ENCODE measurements around the gene LRP5.

LRP5 gene

DNA sequence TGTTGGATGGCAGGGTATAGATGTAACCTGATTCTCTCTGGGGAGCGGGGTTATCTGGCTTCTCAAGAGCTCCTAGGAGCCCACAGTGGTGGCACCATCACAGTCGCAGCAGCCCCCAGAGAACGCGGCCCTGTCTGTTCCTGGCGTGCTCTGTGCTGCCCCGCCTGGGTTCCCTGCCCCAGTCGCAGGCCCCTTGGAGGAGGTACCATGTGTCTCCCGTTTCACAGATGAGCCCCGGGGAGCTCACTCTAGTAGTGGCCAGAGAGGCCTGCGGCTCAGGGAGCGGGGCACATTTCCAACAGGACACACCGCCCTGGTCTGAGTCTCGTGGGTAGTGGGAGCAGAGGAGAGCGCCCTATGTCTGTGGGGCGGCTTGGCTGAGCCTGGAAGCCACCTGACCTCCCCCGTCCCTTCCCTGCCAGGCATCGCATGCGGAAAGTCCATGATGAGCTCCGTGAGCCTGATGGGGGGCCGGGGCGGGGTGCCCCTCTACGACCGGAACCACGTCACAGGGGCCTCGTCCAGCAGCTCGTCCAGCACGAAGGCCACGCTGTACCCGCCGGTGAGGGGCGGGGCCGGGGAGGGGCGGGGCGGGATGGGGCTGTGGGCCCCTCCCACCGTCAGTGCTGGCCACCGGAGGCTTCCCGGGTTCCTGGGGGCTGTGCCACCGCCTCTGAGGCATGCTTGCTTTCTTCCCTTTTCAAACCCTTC, 127.1 kb downstream of the LRP5 start:
- Histone ChIP-seq H2BK15ac (ENCODE audit: low read length) (no peak overlapping the region), H3K4me3 (ENCODE audit: low read length in 2 of 2) (no peak overlapping the region), H2BK120ac (ENCODE audit: low read depth, low read length) (no peak overlapping the region), H3K36me3 (replicated peaks in 1 of 2; ENCODE audit: control insufficient read depth in 2 of 2, insufficient read depth in 2 of 2, low read length in 2 of 2) (peaks cover 14 to 76% of the 10 kb centered on the region in 2 donors), H2AFZ (ENCODE audit: low read length) (no peak overlapping the region), H3K23ac (ENCODE audit: low read depth, low read length, poor library complexity) (no peak overlapping the region), H3K14ac (ENCODE audit: low read length) (no peak overlapping the region), H3K18ac (ENCODE audit: low read length) (peak overlapping the region; percentile 67), H4K91ac (ENCODE audit: low read depth, low read length, poor library complexity) (no peak overlapping the region), H2BK12ac (ENCODE audit: low read length) (peak overlapping the region; percentile 60), H3K4ac (ENCODE audit: low read length) (no peak overlapping the region), H3K4me2 (ENCODE audit: insufficient read depth, low read length, poor library complexity, severe bottlenecking) (no peak overlapping the region), H2AK5ac (ENCODE audit: low read depth, low read length) (peak overlapping the region; percentile 53), H3K27me3 (ENCODE audit: control insufficient read depth in 3 of 3, insufficient read depth in 3 of 3, low read depth in 1 of 3, low read length in 3 of 3) (no peaks in the 10 kb centered on the region), H3K9me3 (replicated peaks in 1 of 2; ENCODE audit: control insufficient read depth in 2 of 2, insufficient read depth in 1 of 2, low read depth in 1 of 2, low read length in 2 of 2) (no peaks in the 10 kb centered on the region), H3K9ac (ENCODE audit: low read depth, low read length, poor library complexity) (no peak overlapping the region), H4K8ac (ENCODE audit: low read depth, low read length) (no peak overlapping the region), H3K79me1 (ENCODE audit: low read depth, low read length) (no peaks in the 10 kb centered on the region), H3K4me1 (ENCODE audit: control insufficient read depth in 2 of 2, insufficient read depth in 1 of 2, low read depth in 1 of 2, low read length in 2 of 2) (peaks cover 6 to 15% of the 10 kb centered on the region in 2 donors), H2BK5ac (ENCODE audit: low read length) (no peak overlapping the region), H3K27ac (replicated peaks; ENCODE audit: low read length) (no peak overlapping the region)
- DNase-seq (ENCODE audit: low spot score) = no peak
- WGBS, 2 donors (ENCODE audit: extremely low coverage in 2 of 2, insufficient read length in 2 of 2, insufficient replicate concordance in 1 of 2) = no CpG with 5 or more reads among the region's 38 CpGs

DNA sequence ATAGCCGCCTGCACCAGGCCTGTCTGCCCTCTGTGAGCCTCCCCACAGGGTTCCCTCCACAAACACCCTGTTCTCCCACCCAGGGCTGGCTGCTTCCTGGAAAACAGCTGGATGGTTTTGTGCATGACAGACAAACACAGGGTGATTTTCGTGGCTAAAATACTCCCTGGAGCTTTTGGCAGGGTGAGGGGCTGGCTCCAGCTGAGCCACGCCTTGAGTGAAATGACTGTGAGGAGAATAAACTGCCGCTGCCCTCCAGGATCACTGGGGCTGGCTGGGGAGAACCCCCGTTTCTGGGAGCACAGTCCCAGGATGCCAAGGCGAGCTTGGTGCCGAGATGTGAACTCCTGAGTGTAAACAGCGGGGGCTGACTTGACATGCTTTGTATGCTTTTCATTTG, 127.8 kb downstream of the LRP5 start:
- H2BK5ac ChIP-seq (ENCODE audit: low read length) = peak overlapping the region; percentile 26
- no peak overlapping the region for H3K9ac ChIP-seq (ENCODE audit: low read depth, low read length, poor library complexity)
- no peak overlapping the region for H2BK15ac ChIP-seq (ENCODE audit: low read length)
- no peak overlapping the region for H3K4ac ChIP-seq (ENCODE audit: low read length)
- H3K4me3 ChIP-seq (ENCODE audit: low read length in 2 of 2) = no peak overlapping the region
- H3K27ac ChIP-seq (replicated peaks; ENCODE audit: low read length) = peak overlapping the region; percentile 36
- H2BK12ac ChIP-seq (ENCODE audit: low read length) = no peak overlapping the region
- no peaks in the 10 kb centered on the region for H3K9me3 ChIP-seq (replicated peaks in 1 of 2; ENCODE audit: control insufficient read depth in 2 of 2, insufficient read depth in 1 of 2, low read depth in 1 of 2, low read length in 2 of 2)
- H2BK120ac ChIP-seq (ENCODE audit: low read depth, low read length) = no peak overlapping the region
- peak overlapping the region; percentile 44 for H3K18ac ChIP-seq (ENCODE audit: low read length)
- peaks cover 6 to 15% of the 10 kb centered on the region in 2 donors for H3K4me1 ChIP-seq (ENCODE audit: control insufficient read depth in 2 of 2, insufficient read depth in 1 of 2, low read depth in 1 of 2, low read length in 2 of 2)
- no CpG with 5 or more reads among the region's 8 CpGs for WGBS, 2 donors (ENCODE audit: extremely low coverage in 2 of 2, insufficient read length in 2 of 2, insufficient replicate concordance in 1 of 2)
- no peak overlapping the region for H4K8ac ChIP-seq (ENCODE audit: low read depth, low read length)
- no peak overlapping the region for H2AFZ ChIP-seq (ENCODE audit: low read length)
- no peak overlapping the region for H3K4me2 ChIP-seq (ENCODE audit: insufficient read depth, low read length, poor library complexity, severe bottlenecking)
- DNase-seq (ENCODE audit: low spot score) = no peak
- no peaks in the 10 kb centered on the region for H3K27me3 ChIP-seq (ENCODE audit: control insufficient read depth in 3 of 3, insufficient read depth in 3 of 3, low read depth in 1 of 3, low read length in 3 of 3)
- no peaks in the 10 kb centered on the region for H3K79me1 ChIP-seq (ENCODE audit: low read depth, low read length)
- peak overlapping the region; percentile 90 for H2AK5ac ChIP-seq (ENCODE audit: low read depth, low read length)
- no peak overlapping the region for H3K14ac ChIP-seq (ENCODE audit: low read length)
- no peak overlapping the region for H3K23ac ChIP-seq (ENCODE audit: low read depth, low read length, poor library complexity)
- H3K36me3 ChIP-seq (replicated peaks in 1 of 2; ENCODE audit: control insufficient read depth in 2 of 2, insufficient read depth in 2 of 2, low read length in 2 of 2) = peaks cover 12 to 69% of the 10 kb centered on the region in 2 donors
- H4K91ac ChIP-seq (ENCODE audit: low read depth, low read length, poor library complexity) = no peak overlapping the region

DNA sequence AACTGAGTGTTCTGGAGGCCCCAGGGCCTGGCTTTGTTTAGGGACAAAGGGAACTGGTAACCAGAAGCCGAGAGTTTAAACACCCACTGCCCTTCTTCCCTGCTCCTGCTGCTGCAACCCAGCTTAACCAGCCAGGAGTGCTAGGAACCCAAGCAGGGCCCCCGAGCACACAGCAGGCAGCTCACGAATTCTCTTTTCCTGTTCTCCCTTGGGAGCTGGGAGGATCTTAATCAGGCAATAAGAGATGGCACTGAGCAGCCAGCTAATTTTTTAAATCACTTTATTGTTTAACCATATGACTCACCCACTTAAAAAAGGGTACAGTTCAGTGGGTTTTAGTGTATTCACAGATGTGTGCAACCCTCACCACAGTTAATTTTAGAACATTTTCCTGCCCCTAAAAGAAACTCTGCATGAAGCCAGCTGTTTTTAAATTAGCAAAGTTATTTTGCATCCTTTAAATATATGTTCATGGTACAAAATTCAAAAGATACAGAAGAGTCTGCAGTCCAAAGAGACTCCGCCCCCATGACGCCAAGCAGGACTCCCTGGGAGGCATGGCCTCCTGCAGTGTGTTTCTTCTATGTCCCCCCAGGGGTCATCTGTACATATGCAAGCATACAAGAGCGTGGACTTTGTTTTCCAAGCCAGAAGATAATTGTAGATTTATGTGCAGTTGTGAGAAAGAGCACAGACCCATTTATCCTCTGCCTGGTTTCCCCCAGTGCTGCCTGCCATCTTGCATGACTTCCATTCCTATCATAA, 129.3 kb downstream of the LRP5 start:
- Histone ChIP-seq H2BK12ac (ENCODE audit: low read length) (no peak overlapping the region), H3K9ac (ENCODE audit: low read depth, low read length, poor library complexity) (no peak overlapping the region), H2AK5ac (ENCODE audit: low read depth, low read length) (no peak overlapping the region), H3K9me3 (replicated peaks in 1 of 2; ENCODE audit: control insufficient read depth in 2 of 2, insufficient read depth in 1 of 2, low read depth in 1 of 2, low read length in 2 of 2) (no peaks in the 10 kb centered on the region), H3K4ac (ENCODE audit: low read length) (no peak overlapping the region), H2BK15ac (ENCODE audit: low read length) (no peak overlapping the region), H3K4me3 (ENCODE audit: low read length in 2 of 2) (no peak overlapping the region), H3K36me3 (replicated peaks in 1 of 2; ENCODE audit: control insufficient read depth in 2 of 2, insufficient read depth in 2 of 2, low read length in 2 of 2) (peaks cover 9 to 59% of the 10 kb centered on the region in 2 donors), H2BK5ac (ENCODE audit: low read length) (no peak overlapping the region), H3K79me1 (ENCODE audit: low read depth, low read length) (no peaks in the 10 kb centered on the region), H4K91ac (ENCODE audit: low read depth, low read length, poor library complexity) (no peak overlapping the region), H3K14ac (ENCODE audit: low read length) (no peak overlapping the region), H3K27ac (replicated peaks; ENCODE audit: low read length) (peak overlapping the region; percentile 60), H3K4me1 (ENCODE audit: control insufficient read depth in 2 of 2, insufficient read depth in 1 of 2, low read depth in 1 of 2, low read length in 2 of 2) (peaks cover 6 to 15% of the 10 kb centered on the region in 2 donors), H2BK120ac (ENCODE audit: low read depth, low read length) (no peak overlapping the region), H3K18ac (ENCODE audit: low read length) (no peak overlapping the region), H3K23ac (ENCODE audit: low read depth, low read length, poor library complexity) (no peak overlapping the region), H2AFZ (ENCODE audit: low read length) (no peak overlapping the region), H3K27me3 (ENCODE audit: control insufficient read depth in 3 of 3, insufficient read depth in 3 of 3, low read depth in 1 of 3, low read length in 3 of 3) (no peaks in the 10 kb centered on the region), H4K8ac (ENCODE audit: low read depth, low read length) (no peak overlapping the region), H3K4me2 (ENCODE audit: insufficient read depth, low read length, poor library complexity, severe bottlenecking) (no peak overlapping the region)
- WGBS, 2 donors (ENCODE audit: extremely low coverage in 2 of 2, insufficient read length in 2 of 2, insufficient replicate concordance in 1 of 2) = no CpG with 5 or more reads among the region's 6 CpGs
- no peak for DNase-seq (ENCODE audit: low spot score)

DNA sequence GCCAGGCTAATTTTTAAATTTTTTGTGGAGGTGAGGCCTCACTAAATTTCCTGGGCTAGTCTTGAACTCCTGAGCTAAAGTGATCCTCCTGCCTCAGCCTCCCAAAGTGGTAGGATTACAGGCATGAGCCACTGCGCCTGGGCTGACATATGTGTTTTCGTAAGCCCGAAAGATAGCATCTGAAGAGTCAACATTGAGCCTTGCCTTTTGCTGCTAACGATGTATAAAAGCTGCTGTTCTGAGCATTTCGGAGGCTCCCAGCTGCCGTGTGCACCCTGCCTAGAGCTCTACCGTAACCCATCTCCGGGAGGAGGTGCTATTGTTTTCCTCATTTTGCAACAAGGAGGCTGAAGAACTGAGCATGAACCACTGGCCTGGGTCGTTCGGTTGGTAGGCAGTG, 130.0 kb downstream of the LRP5 start:
- H3K79me1 ChIP-seq (ENCODE audit: low read depth, low read length) = no peaks in the 10 kb centered on the region

More for the DNA sequence above, 130.0 kb downstream of the LRP5 start:
- no peak for DNase-seq (ENCODE audit: low spot score)
- Histone ChIP-seq H3K27me3 (ENCODE audit: control insufficient read depth in 3 of 3, insufficient read depth in 3 of 3, low read depth in 1 of 3, low read length in 3 of 3) (no peaks in the 10 kb centered on the region), H3K9ac (ENCODE audit: low read depth, low read length, poor library complexity) (no peak overlapping the region), H3K9me3 (replicated peaks in 1 of 2; ENCODE audit: control insufficient read depth in 2 of 2, insufficient read depth in 1 of 2, low read depth in 1 of 2, low read length in 2 of 2) (no peaks in the 10 kb centered on the region), H3K27ac (replicated peaks; ENCODE audit: low read length) (no peak overlapping the region), H2AFZ (ENCODE audit: low read length) (no peak overlapping the region), H3K23ac (ENCODE audit: low read depth, low read length, poor library complexity) (no peak overlapping the region), H3K18ac (ENCODE audit: low read length) (no peak overlapping the region), H3K4me2 (ENCODE audit: insufficient read depth, low read length, poor library complexity, severe bottlenecking) (no peak overlapping the region), H3K14ac (ENCODE audit: low read length) (no peak overlapping the region), H3K36me3 (replicated peaks in 1 of 2; ENCODE audit: control insufficient read depth in 2 of 2, insufficient read depth in 2 of 2, low read length in 2 of 2) (peaks cover 10 to 53% of the 10 kb centered on the region in 2 donors), H2BK120ac (ENCODE audit: low read depth, low read length) (no peak overlapping the region), H3K4ac (ENCODE audit: low read length) (no peak overlapping the region), H3K4me1 (ENCODE audit: control insufficient read depth in 2 of 2, insufficient read depth in 1 of 2, low read depth in 1 of 2, low read length in 2 of 2) (peaks cover 6 to 15% of the 10 kb centered on the region in 2 donors), H4K8ac (ENCODE audit: low read depth, low read length) (no peak overlapping the region), H2AK5ac (ENCODE audit: low read depth, low read length) (no peak overlapping the region), H2BK5ac (ENCODE audit: low read length) (no peak overlapping the region), H2BK15ac (ENCODE audit: low read length) (no peak overlapping the region), H4K91ac (ENCODE audit: low read depth, low read length, poor library complexity) (no peak overlapping the region), H3K4me3 (ENCODE audit: low read length in 2 of 2) (no peak overlapping the region), H2BK12ac (ENCODE audit: low read length) (no peak overlapping the region)
- no CpG with 5 or more reads among the region's 10 CpGs for WGBS, 2 donors (ENCODE audit: extremely low coverage in 2 of 2, insufficient read length in 2 of 2, insufficient replicate concordance in 1 of 2)

Measured in neuronal stem cell (in vitro differentiated cells).